Measurements from ENCODE around the gene ESRP2.

DNA sequence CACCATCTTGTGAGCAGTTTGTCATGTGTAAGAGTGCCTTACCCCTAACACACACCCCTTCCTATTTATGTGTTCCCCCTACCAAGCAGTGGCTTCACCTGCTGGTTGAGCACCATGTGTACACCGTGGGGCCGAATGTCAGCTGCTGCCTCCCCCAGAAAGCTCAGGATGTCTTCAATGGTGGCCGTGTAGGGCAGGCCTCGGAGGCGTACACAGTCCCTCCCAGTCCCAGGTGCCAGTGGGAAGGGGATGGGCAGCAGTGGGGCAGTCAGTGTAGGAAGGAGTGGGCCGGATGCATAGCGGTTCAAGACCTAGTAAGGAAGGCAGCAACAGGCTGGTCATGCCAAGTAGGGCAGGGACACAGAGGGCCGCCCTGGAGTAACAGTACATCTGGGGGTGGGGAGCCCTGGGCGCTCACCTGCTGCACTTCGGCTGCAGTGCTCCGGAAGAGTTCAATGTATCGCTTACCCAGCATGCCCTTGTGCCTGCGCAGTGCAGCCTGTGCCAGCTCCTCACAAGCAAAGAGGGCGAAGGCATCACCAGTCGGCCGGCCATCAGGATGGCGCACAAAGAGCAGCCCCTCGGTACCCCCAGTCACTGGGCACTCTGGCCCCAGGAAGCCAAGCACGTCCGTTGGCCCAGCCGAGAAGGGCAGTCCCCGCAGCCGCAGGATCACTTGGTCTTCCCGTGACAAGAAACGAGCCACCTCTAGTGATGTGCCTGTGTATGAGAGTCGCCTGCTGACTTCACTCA, 4.4 kb downstream of the ESRP2 start:
- TF ChIP-seq, protein P1, sequence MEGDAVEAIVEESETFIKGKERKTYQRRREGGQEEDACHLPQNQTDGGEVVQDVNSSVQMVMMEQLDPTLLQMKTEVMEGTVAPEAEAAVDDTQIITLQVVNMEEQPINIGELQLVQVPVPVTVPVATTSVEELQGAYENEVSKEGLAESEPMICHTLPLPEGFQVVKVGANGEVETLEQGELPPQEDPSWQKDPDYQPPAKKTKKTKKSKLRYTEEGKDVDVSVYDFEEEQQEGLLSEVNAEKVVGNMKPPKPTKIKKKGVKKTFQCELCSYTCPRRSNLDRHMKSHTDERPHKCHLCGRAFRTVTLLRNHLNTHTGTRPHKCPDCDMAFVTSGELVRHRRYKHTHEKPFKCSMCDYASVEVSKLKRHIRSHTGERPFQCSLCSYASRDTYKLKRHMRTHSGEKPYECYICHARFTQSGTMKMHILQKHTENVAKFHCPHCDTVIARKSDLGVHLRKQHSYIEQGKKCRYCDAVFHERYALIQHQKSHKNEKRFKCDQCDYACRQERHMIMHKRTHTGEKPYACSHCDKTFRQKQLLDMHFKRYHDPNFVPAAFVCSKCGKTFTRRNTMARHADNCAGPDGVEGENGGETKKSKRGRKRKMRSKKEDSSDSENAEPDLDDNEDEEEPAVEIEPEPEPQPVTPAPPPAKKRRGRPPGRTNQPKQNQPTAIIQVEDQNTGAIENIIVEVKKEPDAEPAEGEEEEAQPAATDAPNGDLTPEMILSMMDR (IDR thresholded peaks at IDR 0.05; ENCODE audit: low read depth, low read length, poor library complexity, severe bottlenecking): no peak
- TF ChIP-seq EZH2phosphoT487 (IDR thresholded peaks at IDR 0.05; ENCODE audit: borderline replicate concordance, low read length): no peak
